H7 (cell line): ENCODE data around the gene MAST4. TPM values are rescaled to one million over a fixed set of nuclear protein-coding genes. Genes with fewer than 3 reads are reported as not detected.

Experiments used
- DNase-seq: peaks from one replicate; pipeline ENCODE4 v3.0.0; 2012
- H3K27me3 ChIP-seq: 2 replicates; pipeline ENCODE4 v1.6.0; 2011; ENCODE audit warnings: mild to moderate bottlenecking, low read length; ENCODE audit not compliant: control insufficient read depth, insufficient read depth
- H3K36me3 ChIP-seq: replicated peaks from 2 replicates; pipeline ENCODE4 v1.5.1; 2011; ENCODE audit warnings: low read length; ENCODE audit not compliant: control insufficient read depth, insufficient read depth
- H3K4me3 ChIP-seq: 2 replicates; pipeline ENCODE4 v1.5.1; 2011; ENCODE audit warnings: low read depth, mild to moderate bottlenecking, control low read depth, low read length, moderate library complexity; ENCODE audit not compliant: insufficient read depth
- total RNA-seq: library from RNA; depleted of rRNA; stranded (reverse); fragments of >200 nt; shearing (Covaris generic); gene quantifications from 2 replicates; pipeline ENCODE4 v1.2.3, GENCODE V29; 2014

Gene MAST4
- total RNA-seq, 1 experiment from 2014 or later, result 1.6 TPM

GRCh38 chr5:66646570-66646969 lies 50.4 kb downstream of the MAST4 start:
- H3K36me3 ChIP-seq, result no peaks in the 10 kb centered on the region
- no peak for DNase-seq
- H3K4me3 ChIP-seq, result no peak overlapping the region
- H3K27me3 ChIP-seq, result no peaks in the 10 kb centered on the region

- DNase-seq, result no peak
These were observed 51.1 kb downstream of the MAST4 start for GRCh38 chr5:66647146-66647856.

GRCh38 chr5:66652818-66653217 lies 56.6 kb downstream of the MAST4 start:
- H3K4me3 ChIP-seq, result no peak overlapping the region
- no peak for DNase-seq

More at GRCh38 chr5:66647146-66647856, 51.1 kb downstream of the MAST4 start:
- Histone ChIP-seq H3K4me3 (no peak overlapping the region), H3K27me3 (no peaks in the 10 kb centered on the region), H3K36me3 (no peaks in the 10 kb centered on the region)

GRCh38 chr5:66653325-66653724 lies 57.1 kb downstream of the MAST4 start:
- DNase-seq, result no peak
- Histone ChIP-seq H3K4me3 (no peak overlapping the region), H3K27me3 (no peaks in the 10 kb centered on the region), H3K36me3 (no peaks in the 10 kb centered on the region)

More at GRCh38 chr5:66652818-66653217, 56.6 kb downstream of the MAST4 start:
- H3K27me3 ChIP-seq, result no peaks in the 10 kb centered on the region
- H3K36me3 ChIP-seq, result no peaks in the 10 kb centered on the region

GRCh38 chr5:66655395-66656324 lies 59.5 kb downstream of the MAST4 start:
- no peaks in the 10 kb centered on the region for H3K27me3 ChIP-seq
- no peaks in the 10 kb centered on the region for H3K36me3 ChIP-seq
- DNase-seq, result no peak
- H3K4me3 ChIP-seq, result no peak overlapping the region

GRCh38 chr5:66658516-66658915 lies 62.3 kb downstream of the MAST4 start:
- no peak for DNase-seq
- H3K36me3 ChIP-seq, result no peaks in the 10 kb centered on the region
- no peaks in the 10 kb centered on the region for H3K27me3 ChIP-seq
- no peak overlapping the region for H3K4me3 ChIP-seq

GRCh38 chr5:66659780-66660179 lies 63.6 kb downstream of the MAST4 start:
- Histone ChIP-seq H3K36me3 (no peaks in the 10 kb centered on the region), H3K27me3 (no peaks in the 10 kb centered on the region), H3K4me3 (no peak overlapping the region)
- no peak for DNase-seq

GRCh38 chr5:66660396-66660795 lies 64.2 kb downstream of the MAST4 start:
- no peaks in the 10 kb centered on the region for H3K36me3 ChIP-seq
- H3K27me3 ChIP-seq, result no peaks in the 10 kb centered on the region
- DNase-seq, result no peak
- H3K4me3 ChIP-seq, result no peak overlapping the region

- no peak overlapping the region for H3K4me3 ChIP-seq
- H3K36me3 ChIP-seq, result no peaks in the 10 kb centered on the region
- DNase-seq, result no peak
- H3K27me3 ChIP-seq, result no peaks in the 10 kb centered on the region
These were observed 65.0 kb downstream of the MAST4 start for GRCh38 chr5:66661149-66661548.

GRCh38 chr5:66666778-66667177 lies 70.6 kb downstream of the MAST4 start:
- no peak for DNase-seq
- H3K36me3 ChIP-seq, result no peaks in the 10 kb centered on the region
- no peak overlapping the region for H3K4me3 ChIP-seq
- no peaks in the 10 kb centered on the region; the same call in 1 of the 2 replicates for H3K27me3 ChIP-seq

GRCh38 chr5:66669086-66669861 lies 73.1 kb downstream of the MAST4 start:
- Histone ChIP-seq H3K4me3 (no peak overlapping the region), H3K27me3 (no peaks in the 10 kb centered on the region; the same call in 1 of the 2 replicates), H3K36me3 (no peaks in the 10 kb centered on the region)
- DNase-seq, result no peak

GRCh38 chr5:66669862-66670195 lies 73.6 kb downstream of the MAST4 start:
- H3K36me3 ChIP-seq, result no peaks in the 10 kb centered on the region
- H3K27me3 ChIP-seq, result no peaks in the 10 kb centered on the region; the same call in 1 of the 2 replicates
- DNase-seq, result no peak
- H3K4me3 ChIP-seq, result no peak overlapping the region

- DNase-seq, result no peak
- Histone ChIP-seq H3K27me3 (no peaks in the 10 kb centered on the region; the same call in 1 of the 2 replicates), H3K36me3 (no peaks in the 10 kb centered on the region), H3K4me3 (no peak overlapping the region)
These were observed 75.1 kb downstream of the MAST4 start for GRCh38 chr5:66671305-66671704.

- H3K4me3 ChIP-seq, result no peak overlapping the region
- no peaks in the 10 kb centered on the region for H3K36me3 ChIP-seq
- no peaks in the 10 kb centered on the region for H3K27me3 ChIP-seq
- no peak for DNase-seq
These were observed 78.6 kb downstream of the MAST4 start for GRCh38 chr5:66674802-66675201.
